ENCODE data around the gene DNAH3. TPM values are rescaled to one million over a fixed set of nuclear protein-coding genes. Genes with fewer than 3 reads are reported as not detected.

DNAH3 gene
- total and polyA plus RNA-seq, 2 of the 13 experiments (the other 11 are each of a cell fraction or from before 2014, with no cell fraction given) = 0.07 to 0.08 TPM

DNA sequence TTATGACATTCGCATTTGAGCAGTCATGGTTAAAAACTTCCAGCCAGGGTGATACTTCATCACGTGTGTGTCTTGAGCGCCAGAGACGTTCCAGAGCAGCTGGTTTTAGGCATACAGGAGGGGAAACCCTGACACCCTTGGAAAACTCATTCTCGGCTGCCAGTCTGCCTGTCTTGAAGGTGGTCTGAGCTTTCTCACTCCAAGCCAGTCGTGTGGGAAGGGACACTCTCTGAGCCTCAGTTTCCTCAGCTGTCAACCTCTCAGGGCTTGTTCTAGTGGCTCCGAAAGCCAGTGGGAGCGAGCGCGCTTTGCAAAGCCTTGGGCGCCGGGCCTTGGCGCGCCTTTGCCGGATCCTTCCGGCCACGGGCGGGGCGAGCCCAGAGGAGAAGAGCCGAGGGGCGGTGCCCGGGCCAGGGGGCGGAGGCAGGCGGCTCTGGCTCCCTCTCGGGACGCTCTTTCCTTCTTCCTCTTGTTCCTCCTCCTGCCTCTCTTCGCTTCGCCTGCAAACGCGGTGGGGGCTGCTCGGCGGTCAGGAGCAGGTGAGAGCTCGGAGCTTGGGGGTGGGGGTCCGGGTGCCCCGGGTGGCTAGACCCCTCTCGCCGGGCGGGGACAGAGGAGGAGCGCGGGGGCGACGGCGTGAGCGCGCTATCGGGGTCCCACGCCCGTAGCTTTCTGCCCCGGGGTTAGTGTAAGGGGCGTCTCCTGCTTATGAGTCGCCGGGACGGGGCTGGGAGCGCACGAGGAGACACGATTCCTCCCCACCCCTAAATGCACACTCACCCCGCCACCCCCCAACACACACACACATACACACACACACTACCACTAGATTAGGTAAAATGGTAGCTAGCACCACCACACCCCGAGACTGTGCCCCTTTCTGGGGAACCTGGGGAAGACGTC, 7.8 kb upstream of the DNAH3 start, which contains the start of gene LDAF1 (continued):
- TF ChIP-seq POLR2AphosphoS5 (IDR thresholded peaks at IDR 0.05; ENCODE audit: low read depth, low read length) (no peak), ZNF296 (CRISPR knock-in tag; conservative IDR thresholded peaks at IDR 0.05) (0 out of 2 replicates have a peak, but pooled peaks have one; percentile 11), PAWR (CRISPR knock-in tag; IDR thresholded peaks at IDR 0.05; ENCODE audit: borderline replicate concordance) (no peak), FOXK1 (CRISPR knock-in tag; IDR thresholded peaks at IDR 0.05; ENCODE audit: borderline replicate concordance, low read depth) (no peak), ZNF616 (CRISPR knock-in tag; IDR thresholded peaks at IDR 0.05; ENCODE audit: low read depth) (0 out of 2 replicates have a peak, but pooled peaks have one; percentile 34), ZNF556 (CRISPR knock-in tag; IDR thresholded peaks at IDR 0.05; ENCODE audit: borderline replicate concordance) (peak; percentile 81), GATA4 (IDR thresholded peaks at IDR 0.05; ENCODE audit: borderline replicate concordance, low read depth) (no peak), GTF3A (CRISPR knock-in tag; conservative IDR thresholded peaks at IDR 0.05) (peak; percentile 72; the same call in 1 of the 2 replicates), HNRNPLL (IDR thresholded peaks at IDR 0.05; ENCODE audit: low read depth, low read length, poor library complexity, severe bottlenecking) (peak; percentile 81), KLF13 (CRISPR knock-in tag; IDR thresholded peaks at IDR 0.05) (no peak), DPF2 (CRISPR knock-in tag; IDR thresholded peaks at IDR 0.05; ENCODE audit: borderline replicate concordance, low read depth) (peak; percentile 22; the same call in 1 of the 2 replicates), YEATS2 (CRISPR knock-in tag; IDR thresholded peaks at IDR 0.05; ENCODE audit: borderline replicate concordance) (peak; percentile 64; the same call in 1 of the 2 replicates), TBX2 (CRISPR knock-in tag; IDR thresholded peaks at IDR 0.05; ENCODE audit: borderline replicate concordance) (peak; percentile 57; the same call in 1 of the 2 replicates)
- TF ChIP-seq, protein P1, sequence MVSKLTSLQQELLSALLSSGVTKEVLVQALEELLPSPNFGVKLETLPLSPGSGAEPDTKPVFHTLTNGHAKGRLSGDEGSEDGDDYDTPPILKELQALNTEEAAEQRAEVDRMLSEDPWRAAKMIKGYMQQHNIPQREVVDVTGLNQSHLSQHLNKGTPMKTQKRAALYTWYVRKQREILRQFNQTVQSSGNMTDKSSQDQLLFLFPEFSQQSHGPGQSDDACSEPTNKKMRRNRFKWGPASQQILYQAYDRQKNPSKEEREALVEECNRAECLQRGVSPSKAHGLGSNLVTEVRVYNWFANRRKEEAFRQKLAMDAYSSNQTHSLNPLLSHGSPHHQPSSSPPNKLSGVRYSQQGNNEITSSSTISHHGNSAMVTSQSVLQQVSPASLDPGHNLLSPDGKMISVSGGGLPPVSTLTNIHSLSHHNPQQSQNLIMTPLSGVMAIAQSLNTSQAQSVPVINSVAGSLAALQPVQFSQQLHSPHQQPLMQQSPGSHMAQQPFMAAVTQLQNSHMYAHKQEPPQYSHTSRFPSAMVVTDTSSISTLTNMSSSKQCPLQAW (CRISPR knock-in tag; IDR thresholded peaks at IDR 0.05) = peak; percentile 67
- TF ChIP-seq, protein P2, sequence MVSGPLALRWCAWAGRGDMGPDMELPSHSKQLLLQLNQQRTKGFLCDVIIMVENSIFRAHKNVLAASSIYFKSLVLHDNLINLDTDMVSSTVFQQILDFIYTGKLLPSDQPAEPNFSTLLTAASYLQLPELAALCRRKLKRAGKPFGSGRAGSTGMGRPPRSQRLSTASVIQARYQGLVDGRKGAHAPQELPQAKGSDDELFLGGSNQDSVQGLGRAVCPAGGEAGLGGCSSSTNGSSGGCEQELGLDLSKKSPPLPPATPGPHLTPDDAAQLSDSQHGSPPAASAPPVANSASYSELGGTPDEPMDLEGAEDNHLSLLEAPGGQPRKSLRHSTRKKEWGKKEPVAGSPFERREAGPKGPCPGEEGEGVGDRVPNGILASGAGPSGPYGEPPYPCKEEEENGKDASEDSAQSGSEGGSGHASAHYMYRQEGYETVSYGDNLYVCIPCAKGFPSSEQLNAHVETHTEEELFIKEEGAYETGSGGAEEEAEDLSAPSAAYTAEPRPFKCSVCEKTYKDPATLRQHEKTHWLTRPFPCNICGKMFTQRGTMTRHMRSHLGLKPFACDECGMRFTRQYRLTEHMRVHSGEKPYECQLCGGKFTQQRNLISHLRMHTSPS (CRISPR knock-in tag; IDR thresholded peaks at IDR 0.05; ENCODE audit: low read depth) = peak; percentile 57; the same call in 1 of the 2 replicates
- TF ChIP-seq, protein P3, sequence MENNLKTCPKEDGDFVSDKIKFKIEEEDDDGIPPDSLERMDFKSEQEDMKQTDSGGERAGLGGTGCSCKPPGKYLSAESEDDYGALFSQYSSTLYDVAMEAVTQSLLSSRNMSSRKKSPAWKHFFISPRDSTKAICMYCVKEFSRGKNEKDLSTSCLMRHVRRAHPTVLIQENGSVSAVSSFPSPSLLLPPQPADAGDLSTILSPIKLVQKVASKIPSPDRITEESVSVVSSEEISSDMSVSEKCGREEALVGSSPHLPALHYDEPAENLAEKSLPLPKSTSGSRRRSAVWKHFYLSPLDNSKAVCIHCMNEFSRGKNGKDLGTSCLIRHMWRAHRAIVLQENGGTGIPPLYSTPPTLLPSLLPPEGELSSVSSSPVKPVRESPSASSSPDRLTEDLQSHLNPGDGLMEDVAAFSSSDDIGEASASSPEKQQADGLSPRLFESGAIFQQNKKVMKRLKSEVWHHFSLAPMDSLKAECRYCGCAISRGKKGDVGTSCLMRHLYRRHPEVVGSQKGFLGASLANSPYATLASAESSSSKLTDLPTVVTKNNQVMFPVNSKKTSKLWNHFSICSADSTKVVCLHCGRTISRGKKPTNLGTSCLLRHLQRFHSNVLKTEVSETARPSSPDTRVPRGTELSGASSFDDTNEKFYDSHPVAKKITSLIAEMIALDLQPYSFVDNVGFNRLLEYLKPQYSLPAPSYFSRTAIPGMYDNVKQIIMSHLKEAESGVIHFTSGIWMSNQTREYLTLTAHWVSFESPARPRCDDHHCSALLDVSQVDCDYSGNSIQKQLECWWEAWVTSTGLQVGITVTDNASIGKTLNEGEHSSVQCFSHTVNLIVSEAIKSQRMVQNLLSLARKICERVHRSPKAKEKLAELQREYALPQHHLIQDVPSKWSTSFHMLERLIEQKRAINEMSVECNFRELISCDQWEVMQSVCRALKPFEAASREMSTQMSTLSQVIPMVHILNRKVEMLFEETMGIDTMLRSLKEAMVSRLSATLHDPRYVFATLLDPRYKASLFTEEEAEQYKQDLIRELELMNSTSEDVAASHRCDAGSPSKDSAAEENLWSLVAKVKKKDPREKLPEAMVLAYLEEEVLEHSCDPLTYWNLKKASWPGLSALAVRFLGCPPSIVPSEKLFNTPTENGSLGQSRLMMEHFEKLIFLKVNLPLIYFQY (CRISPR knock-in tag; IDR thresholded peaks at IDR 0.05; ENCODE audit: borderline replicate concordance) = peak; percentile 61; the same call in 1 of the 2 replicates
- TF ChIP-seq, protein P4, sequence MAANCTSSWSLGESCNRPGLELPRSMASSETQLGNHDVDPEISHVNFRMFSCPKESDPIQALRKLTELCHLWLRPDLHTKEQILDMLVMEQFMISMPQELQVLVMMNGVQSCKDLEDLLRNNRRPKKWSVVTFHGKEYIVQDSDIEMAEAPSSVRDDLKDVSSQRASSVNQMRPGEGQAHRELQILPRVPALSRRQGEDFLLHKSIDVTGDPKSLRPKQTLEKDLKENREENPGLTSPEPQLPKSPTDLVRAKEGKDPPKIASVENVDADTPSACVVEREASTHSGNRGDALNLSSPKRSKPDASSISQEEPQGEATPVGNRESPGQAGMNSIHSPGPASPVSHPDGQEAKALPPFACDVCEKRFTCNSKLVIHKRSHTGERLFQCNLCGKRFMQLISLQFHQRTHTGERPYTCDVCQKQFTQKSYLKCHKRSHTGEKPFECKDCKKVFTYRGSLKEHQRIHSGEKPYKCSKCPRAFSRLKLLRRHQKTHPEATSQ (CRISPR knock-in tag; IDR thresholded peaks at IDR 0.05; ENCODE audit: borderline replicate concordance) = 0 out of 2 replicates have a peak, but pooled peaks have one; percentile 27
- TF ChIP-seq, protein P5, sequence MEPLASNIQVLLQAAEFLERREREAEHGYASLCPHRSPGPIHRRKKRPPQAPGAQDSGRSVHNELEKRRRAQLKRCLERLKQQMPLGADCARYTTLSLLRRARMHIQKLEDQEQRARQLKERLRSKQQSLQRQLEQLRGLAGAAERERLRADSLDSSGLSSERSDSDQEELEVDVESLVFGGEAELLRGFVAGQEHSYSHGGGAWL (CRISPR knock-in tag; IDR thresholded peaks at IDR 0.05) = peak; percentile 83; the same call in 1 of the 2 replicates

Measured in HepG2 (cell line).